ENCODE measurements around the gene KLF15. TPM values are rescaled to one million over a fixed set of nuclear protein-coding genes. Genes with fewer than 3 reads are reported as not detected.

The KLF15 gene
- total RNA-seq, 3 donors from 2014 or later (not counting 1 experiment from before 2014, with no cell fraction given), result 0.23 to 0.38 (median 0.36) TPM

DNA sequence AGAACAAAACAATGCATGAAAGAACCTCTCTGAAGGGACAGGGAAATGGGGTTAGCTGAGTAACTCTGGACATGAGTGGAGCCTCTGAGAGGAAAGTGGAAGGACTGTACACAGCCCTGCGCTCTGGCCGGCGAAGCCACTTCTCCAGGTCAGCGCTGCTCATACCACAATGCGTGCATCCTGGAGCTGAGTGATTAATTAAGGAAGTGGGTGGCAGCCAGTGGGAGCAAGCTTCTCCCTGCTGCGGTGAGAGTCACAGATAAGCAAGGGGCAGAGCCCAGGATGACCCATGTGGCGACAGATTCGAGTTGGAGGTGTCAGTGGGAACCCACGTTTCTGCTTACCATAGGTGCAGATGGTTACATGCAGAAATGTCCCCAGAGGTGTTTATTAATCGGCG is 48.0 kb downstream of the KLF15 start:
- no peak for ATAC-seq
- Mint-ChIP-seq H3K4me1 (peaks cover 0 to 5% of the 10 kb centered on the region in 2 donors), H3K4me3 (no peak overlapping the region), H3K27me3 (ENCODE audit: low read depth in 2 of 2) (peaks cover 7% of the 10 kb centered on the region in 2 donors), H3K9me3 (no peaks in the 10 kb centered on the region), H3K27ac (no peak overlapping the region), H3K36me3 (no peaks in the 10 kb centered on the region)
- no peaks in the 10 kb centered on the region for H3K4me1 ChIP-seq (ENCODE audit: control insufficient read depth, insufficient read depth, low read length)
- no peak overlapping the region for H3K27ac ChIP-seq (ENCODE audit: low read length)
- TF ChIP-seq, protein P1, sequence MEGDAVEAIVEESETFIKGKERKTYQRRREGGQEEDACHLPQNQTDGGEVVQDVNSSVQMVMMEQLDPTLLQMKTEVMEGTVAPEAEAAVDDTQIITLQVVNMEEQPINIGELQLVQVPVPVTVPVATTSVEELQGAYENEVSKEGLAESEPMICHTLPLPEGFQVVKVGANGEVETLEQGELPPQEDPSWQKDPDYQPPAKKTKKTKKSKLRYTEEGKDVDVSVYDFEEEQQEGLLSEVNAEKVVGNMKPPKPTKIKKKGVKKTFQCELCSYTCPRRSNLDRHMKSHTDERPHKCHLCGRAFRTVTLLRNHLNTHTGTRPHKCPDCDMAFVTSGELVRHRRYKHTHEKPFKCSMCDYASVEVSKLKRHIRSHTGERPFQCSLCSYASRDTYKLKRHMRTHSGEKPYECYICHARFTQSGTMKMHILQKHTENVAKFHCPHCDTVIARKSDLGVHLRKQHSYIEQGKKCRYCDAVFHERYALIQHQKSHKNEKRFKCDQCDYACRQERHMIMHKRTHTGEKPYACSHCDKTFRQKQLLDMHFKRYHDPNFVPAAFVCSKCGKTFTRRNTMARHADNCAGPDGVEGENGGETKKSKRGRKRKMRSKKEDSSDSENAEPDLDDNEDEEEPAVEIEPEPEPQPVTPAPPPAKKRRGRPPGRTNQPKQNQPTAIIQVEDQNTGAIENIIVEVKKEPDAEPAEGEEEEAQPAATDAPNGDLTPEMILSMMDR (IDR thresholded peaks at IDR 0.05), result no peak
- H3K36me3 ChIP-seq (ENCODE audit: control insufficient read depth, insufficient read depth, low read length), result no peaks in the 10 kb centered on the region
- H3K27me3 ChIP-seq (ENCODE audit: control insufficient read depth, insufficient read depth, low read length), result no peaks in the 10 kb centered on the region
- H3K9me3 ChIP-seq (ENCODE audit: control insufficient read depth, insufficient read depth, low read length), result peaks cover 3% of the 10 kb centered on the region
- intact Hi-C loops (cut with micrococcal nuclease), result no loop called here
- 35% methylated on average over 11 of the region's 11 CpGs for WGBS (ENCODE audit: insufficient coverage)
- H3K4me3 ChIP-seq (ENCODE audit: low read length), result no peak overlapping the region
- DNase-seq, result no peak

DNA sequence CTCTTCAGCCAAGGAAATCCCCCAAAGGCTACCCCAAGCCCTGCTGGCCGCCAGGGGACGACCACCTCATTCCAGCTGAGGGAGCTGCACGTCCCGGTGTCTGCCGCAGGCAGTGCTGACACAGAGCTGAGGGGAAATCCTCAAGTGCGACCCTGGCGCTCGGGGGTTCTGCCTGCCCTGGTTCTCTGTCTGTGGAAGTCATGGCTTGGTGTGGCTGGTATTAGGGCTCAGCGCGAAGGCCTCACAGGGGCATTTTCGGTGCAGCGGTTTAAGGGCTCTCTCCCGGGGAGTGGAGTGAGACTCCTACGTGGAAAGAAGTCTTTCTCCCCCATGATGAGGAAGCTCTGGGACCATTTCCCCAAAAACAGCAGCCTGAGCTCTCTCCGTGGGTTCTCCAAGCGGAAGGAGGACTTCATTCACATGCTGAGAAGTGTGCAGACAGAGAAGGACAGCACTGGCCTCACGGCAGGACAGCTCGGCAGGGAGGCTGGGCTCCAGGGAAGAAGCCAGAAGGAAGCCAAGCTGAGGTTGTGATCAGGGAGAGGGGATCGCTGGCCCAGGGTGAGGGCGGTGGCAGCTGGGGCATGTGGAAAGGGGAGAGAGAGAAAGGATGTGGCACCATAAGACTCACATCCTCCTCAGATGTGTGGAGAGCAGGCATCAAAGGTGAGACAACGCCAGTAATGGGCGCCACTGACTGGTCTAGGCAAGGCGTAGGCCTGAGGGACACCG is 48.6 kb downstream of the KLF15 start:
- Histone ChIP-seq H3K9me3 (ENCODE audit: control insufficient read depth, insufficient read depth, low read length) (peaks cover 4% of the 10 kb centered on the region), H3K27ac (ENCODE audit: low read length) (no peak overlapping the region), H3K4me1 (ENCODE audit: control insufficient read depth, insufficient read depth, low read length) (no peaks in the 10 kb centered on the region), H3K4me3 (ENCODE audit: low read length) (no peak overlapping the region), H3K36me3 (ENCODE audit: control insufficient read depth, insufficient read depth, low read length) (no peaks in the 10 kb centered on the region), H3K27me3 (ENCODE audit: control insufficient read depth, insufficient read depth, low read length) (no peaks in the 10 kb centered on the region)
- TF ChIP-seq, protein P1 (IDR thresholded peaks at IDR 0.05), result no peak
- H3K9me3 Mint-ChIP-seq, result peaks cover 3% of the 10 kb centered on the region in 2 donors
- H3K4me3 Mint-ChIP-seq, result no peak overlapping the region
- H3K4me1 Mint-ChIP-seq, result peaks cover 0 to 5% of the 10 kb centered on the region in 2 donors
- H3K27me3 Mint-ChIP-seq (ENCODE audit: low read depth in 2 of 2), result peaks cover 7 to 11% of the 10 kb centered on the region in 2 donors
- peaks cover 5% of the 10 kb centered on the region for H3K36me3 Mint-ChIP-seq
- H3K27ac Mint-ChIP-seq, result no peak overlapping the region
- intact Hi-C loops (cut with micrococcal nuclease), result no loop called here
- WGBS (ENCODE audit: insufficient coverage), result 94% methylated on average over 24 of the region's 24 CpGs
- no peak for ATAC-seq
- no peak for DNase-seq

DNA sequence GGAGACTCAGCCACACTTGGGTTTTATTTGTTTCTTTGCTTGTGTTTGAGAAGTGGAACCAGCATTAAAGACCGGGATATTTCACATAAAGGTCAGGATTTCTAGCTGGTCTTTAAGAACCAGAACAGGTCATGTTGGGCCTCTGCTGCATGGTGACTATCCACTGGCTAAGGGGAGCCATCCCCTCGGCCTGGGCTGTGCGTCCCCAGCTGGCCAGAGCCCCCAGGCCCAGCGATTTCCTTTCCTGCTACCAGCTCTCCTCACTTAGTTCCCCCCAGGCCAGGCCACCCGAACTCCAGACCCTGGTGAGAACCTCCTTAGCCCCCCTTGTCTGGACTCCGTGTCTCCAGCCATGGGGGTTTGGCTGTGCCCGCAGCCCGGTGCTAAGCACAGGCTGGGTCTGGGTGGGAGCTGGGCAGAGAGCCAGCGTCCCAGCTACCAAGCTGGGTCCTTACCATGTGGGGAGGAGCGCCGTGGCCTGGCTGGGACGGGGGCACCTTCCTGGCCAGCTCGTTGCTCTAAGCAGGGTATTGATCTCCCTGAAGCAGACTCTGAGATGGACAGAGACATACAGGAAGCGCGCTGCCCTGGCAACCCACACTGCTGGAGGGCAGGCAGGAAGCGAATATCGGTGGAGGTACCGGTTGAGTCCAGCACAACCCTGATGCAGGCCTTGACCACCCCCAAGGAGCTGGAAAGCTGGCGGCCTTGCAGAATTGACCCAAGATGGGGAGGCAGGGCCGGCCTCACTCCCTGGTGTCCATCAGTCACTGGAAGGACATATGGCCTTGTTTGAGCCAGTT is 49.4 kb downstream of the KLF15 start:
- H3K27me3 Mint-ChIP-seq (ENCODE audit: low read depth in 2 of 2), result peaks cover 12 to 19% of the 10 kb centered on the region in 2 donors
- intact Hi-C loops (cut with micrococcal nuclease), result no loop called here
- 90% methylated on average over 20 of the region's 20 CpGs for WGBS (ENCODE audit: insufficient coverage)

More for the DNA sequence above, 49.4 kb downstream of the KLF15 start:
- ATAC-seq, result no peak
- Mint-ChIP-seq H3K4me1 (peaks cover 0 to 5% of the 10 kb centered on the region in 2 donors), H3K27ac (no peak overlapping the region), H3K4me3 (no peak overlapping the region), H3K9me3 (peaks cover 5 to 11% of the 10 kb centered on the region in 2 donors), H3K36me3 (peaks cover 12% of the 10 kb centered on the region)
- H3K4me3 ChIP-seq (ENCODE audit: low read length), result no peak overlapping the region
- H3K27ac ChIP-seq (ENCODE audit: low read length), result no peak overlapping the region
- no peak for DNase-seq
- H3K4me1 ChIP-seq (ENCODE audit: control insufficient read depth, insufficient read depth, low read length), result no peaks in the 10 kb centered on the region
- no peaks in the 10 kb centered on the region for H3K36me3 ChIP-seq (ENCODE audit: control insufficient read depth, insufficient read depth, low read length)
- TF ChIP-seq, protein P1 (IDR thresholded peaks at IDR 0.05), result no peak
- H3K27me3 ChIP-seq (ENCODE audit: control insufficient read depth, insufficient read depth, low read length), result no peaks in the 10 kb centered on the region
- H3K9me3 ChIP-seq (ENCODE audit: control insufficient read depth, insufficient read depth, low read length), result peaks cover 4% of the 10 kb centered on the region
